Activated naive CD4-positive, alpha-beta T cell (primary cell): ENCODE measurements around the gene OR6A2.

Source experiments
- DNase-seq, 4 experiments: peaks; one replicate each; lab custom pipeline; 2025; lab: John Stamatoyannopoulos, UW

OR6A2 gene

GRCh38 chr11:6755953-6756347, 43.5 kb downstream of the OR6A2 start:
- DNase-seq: no peak

- no peak for DNase-seq
Observed at GRCh38 chr11:6755303-6755952, 44.1 kb downstream of the OR6A2 start.

- DNase-seq: no peak
Observed at GRCh38 chr11:6747097-6747668, 52.3 kb downstream of the OR6A2 start.

- no peak for DNase-seq
Observed at GRCh38 chr11:6746626-6747025, 52.9 kb downstream of the OR6A2 start.

GRCh38 chr11:6746086-6746618, 53.3 kb downstream of the OR6A2 start:
- peak in 2 of 4 experiments; percentile 20 to 22 for DNase-seq

- DNase-seq: no peak
Observed at GRCh38 chr11:6745465-6746015, 53.9 kb downstream of the OR6A2 start.

GRCh38 chr11:6745018-6745417, 54.5 kb downstream of the OR6A2 start:
- DNase-seq: no peak

- DNase-seq: no peak
Observed at GRCh38 chr11:6742260-6742659, 57.2 kb downstream of the OR6A2 start.
